ENCODE data around the gene ZDHHC14.

GRCh38 chr6:157631838-157632614, 251.0 kb downstream of the ZDHHC14 start:
- TF ChIP-seq CTCF (IDR thresholded peaks at IDR 0.05) (no peak), POLR2A (IDR thresholded peaks at IDR 0.05) (no peak)
